ENCODE measurements around the gene CNTN5.

- TF ChIP-seq CTCF (IDR thresholded peaks at IDR 0.05), result no peak
- no peak for TF ChIP-seq POLR2A (IDR thresholded peaks at IDR 0.05)
Measured at GRCh38 chr11:99865951-99866350, 845.2 kb downstream of the CNTN5 start.

All from lower leg skin (tissue), 3 donors.